ENCODE results near the gene SENP2.
"Not testable (repeated sequence)": the region's sequence is repeated elsewhere in the genome, so short reads cannot be mapped to it uniquely, and the experiment has no call there.

The SENP2 gene

GRCh38 chr3:185594073-185594472 lies 8.0 kb downstream of the SENP2 start:
- DNase-seq = no peak

GRCh38 chr3:185595526-185595925 lies 9.4 kb downstream of the SENP2 start:
- no peak for DNase-seq

DNA sequence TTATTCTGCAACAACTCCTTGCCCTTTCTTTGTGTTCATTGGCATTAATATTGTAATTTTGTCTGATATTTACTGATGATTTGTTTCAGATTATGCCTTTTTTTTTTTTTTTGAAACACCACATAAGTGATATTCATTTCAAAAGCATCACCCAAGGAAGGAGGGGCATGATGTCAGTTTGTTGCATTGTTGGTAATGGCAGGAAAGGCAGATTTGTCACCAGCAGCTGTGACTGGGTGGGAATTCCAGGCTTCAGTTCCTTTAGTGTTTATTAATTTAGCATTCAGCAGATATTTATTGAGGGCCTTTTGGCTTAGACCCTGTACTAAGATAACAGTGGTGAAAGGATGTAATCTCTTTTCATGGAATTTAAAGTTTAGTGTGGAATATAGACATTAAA lies 19.5 kb downstream of the SENP2 start:
- no peak for DNase-seq

DNA sequence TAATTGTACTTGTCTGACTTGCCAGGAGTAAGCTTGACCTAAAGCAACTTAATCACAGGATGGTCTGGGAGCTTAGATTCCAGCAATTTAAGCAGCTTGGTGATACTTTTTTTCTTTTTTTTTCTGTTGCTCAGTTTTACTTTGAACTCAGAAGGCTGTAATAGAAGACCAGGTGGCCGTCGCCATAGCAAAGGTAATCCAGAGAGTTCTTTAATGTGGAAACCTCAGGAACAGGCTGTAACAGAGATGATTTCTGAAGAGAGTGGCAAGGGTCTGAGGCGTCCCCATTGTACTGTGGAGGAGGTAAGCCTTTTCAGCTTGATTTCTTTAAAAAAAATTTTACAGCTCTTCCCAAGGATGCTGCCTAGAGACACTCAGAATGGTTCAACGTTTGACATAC lies 20.1 kb downstream of the SENP2 start:
- DNase-seq = no peak

GRCh38 chr3:185613016-185613415 lies 26.9 kb downstream of the SENP2 start:
- DNase-seq = no peak

DNA sequence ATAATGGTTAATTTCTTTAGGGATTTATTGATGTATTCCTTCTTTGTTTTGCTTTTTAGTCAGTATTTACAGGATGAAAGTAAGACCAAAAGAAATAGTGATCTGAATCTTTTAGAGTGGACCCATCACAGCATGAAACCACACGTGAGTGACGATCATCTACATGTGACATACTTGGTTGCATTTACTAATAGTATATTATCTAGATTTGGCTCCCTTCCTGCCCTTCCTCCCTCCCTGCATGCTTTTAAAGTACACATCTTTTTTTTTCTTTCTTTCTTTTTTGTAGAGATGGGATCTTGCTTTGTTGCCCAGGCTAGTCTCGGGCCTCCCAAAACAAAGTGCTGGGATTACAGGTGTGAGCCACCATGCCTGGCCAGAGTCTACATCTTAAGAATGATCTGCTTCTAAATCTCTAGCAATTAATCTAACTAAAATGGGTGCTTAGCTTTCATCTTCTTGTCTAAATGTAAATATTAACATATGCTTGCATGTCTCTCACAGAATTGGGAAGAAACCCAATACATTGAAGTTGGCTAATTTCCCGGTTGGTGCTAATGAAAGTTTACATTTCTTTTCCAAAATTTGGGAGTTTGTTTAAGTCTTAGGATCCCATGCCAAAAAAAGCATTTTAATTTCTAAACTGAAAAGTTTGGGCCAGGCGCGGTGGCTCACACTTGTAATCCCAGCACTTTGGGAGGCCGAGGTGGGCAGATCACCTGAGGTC lies 38.0 kb downstream of the SENP2 start:
- no peak for DNase-seq

- no peak for DNase-seq
Measured at GRCh38 chr3:185625784-185626183, 39.7 kb downstream of the SENP2 start.

DNA sequence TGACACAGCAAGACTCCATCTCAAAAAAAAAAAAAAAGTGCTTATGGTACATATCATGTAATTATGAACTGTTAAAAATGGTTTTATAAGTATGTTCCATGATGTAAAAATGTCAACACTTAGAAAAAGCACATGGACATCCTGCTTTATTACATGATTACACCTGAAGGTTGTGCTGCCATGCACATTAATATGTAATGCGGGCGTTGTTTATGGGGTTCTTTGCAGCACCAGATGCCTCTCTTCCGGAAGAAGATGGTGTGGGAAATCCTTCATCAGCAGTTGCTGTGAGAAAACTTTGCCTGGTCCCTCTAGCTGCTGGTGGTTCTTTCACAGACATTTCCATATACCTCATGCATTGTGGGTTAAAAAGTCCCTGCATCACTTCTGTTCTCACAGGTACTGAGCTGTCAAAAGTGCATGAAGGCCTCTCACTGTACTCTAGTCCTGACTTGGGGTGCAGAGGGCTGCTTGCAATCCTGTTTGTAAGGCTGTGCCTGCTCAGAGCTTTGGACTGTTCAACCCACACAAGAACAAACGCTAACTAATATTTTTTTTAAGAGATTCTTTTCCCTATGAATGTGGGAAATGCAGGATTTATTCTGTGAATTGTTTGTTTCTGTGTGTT lies 43.6 kb downstream of the SENP2 start:
- DNase-seq = no peak

DNA sequence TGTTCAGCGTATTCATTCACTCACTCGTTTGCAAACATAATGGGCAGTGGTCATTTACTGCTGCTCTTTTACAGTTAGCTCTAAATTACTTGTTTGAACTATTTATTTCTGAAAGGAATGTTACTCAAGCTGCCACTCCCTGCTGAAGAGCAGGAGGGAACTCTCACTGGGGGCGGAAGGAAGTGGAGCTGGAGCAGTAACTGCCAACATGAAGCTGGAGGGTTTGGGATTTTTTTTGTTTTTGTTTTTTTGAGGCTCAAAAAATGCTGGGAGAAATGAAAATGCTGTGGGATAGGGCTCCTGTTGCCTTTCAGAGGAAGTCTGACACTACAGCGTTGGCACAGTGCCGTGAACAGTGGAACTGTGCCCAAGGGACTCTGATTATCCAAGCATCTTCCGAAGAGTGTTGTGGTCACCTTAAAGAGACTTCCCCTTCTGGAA lies 44.1 kb downstream of the SENP2 start:
- DNase-seq = no peak

- DNase-seq = no peak
Measured at GRCh38 chr3:185631108-185631507, 45.0 kb downstream of the SENP2 start.

DNA sequence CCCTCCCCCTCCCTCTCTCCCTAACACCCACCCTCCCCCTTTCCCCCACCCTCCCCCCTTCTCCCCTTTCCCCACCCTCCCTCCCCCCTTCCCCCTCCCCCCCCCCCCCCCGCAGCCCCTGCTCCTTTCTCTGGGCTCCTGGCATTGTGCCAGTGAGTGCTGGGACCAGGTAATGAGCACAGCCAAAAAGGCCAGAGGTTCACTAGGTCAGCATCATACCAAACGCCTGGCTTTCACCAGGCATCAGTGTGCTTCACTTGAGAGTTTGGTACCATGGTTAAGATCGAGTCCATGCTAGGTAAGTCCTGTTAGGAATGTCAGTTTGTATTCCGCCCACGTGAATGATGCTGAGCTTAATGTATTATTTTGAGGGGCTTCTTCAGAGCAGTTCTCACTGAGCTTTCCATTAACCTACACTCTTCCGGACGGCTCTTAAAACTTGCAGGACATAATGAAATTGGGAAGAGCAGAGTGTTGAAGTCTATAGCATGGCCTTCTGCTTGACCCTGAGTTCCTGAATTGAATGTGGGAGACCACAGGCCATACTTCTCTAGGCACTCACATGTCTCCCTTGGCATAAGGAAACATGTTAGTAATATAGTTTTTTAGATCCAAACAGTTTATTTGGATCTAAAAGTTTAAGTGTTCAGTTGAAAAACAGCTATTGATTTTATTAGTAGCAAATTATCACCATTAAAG lies 45.6 kb downstream of the SENP2 start:
- DNase-seq = no peak

DNA sequence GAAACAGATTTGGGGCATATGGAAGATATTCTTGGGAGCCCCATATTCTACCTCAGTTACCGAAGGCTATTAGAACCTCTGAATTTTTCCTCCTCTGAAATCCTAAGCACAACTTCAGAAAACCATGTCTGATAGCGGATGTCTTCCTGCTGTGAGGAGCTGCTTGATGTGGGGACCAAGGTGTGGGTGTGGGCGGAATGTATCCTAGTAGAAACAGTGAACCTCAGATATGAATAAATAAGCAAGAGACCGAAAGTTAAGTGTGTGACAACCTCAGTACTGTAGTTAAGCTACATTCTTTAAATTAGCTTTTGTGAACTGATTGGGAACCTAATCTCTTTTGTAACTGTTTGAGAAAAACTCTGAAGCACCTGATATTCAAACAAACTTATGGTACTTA lies 46.9 kb downstream of the SENP2 start:
- DNase-seq = no peak

- no peak for DNase-seq
Measured at GRCh38 chr3:185637388-185637787, 51.3 kb downstream of the SENP2 start.

- DNase-seq = not testable (repeated sequence)
Measured at GRCh38 chr3:185638651-185639050, 52.6 kb downstream of the SENP2 start.

DNA sequence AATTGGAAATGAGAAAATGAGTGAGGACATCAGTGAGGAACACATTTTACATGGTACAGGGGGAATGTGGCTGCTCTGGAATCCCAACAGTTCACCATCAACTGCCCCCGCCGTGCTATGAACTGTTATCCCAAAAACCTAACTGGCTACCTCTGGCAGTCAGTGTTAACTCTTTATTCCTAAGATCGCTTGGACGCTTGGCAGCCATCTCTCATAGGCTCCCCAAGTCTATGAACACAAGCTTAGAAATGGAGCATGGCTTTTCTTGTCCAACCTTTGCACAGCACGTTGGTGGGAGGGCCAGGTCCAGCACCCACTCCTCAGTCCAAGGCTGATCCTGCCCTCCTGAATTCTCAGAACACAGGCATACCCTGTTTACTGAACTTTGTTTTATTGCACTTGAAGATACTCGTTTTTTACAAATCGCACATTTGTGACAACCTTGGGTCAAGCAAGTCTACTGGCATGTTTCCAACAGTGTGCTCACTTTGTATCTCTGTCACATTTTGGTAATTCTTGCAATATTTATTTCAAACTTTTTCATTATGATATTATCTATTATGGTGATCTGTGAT lies 53.6 kb downstream of the SENP2 start:
- no peak for DNase-seq

GRCh38 chr3:185640308-185640707 lies 54.2 kb downstream of the SENP2 start:
- DNase-seq = no peak

- DNase-seq = not testable (repeated sequence)
Measured at GRCh38 chr3:185645191-185645590, 59.1 kb downstream of the SENP2 start.

GRCh38 chr3:185645596-185646381 lies 59.7 kb downstream of the SENP2 start:
- DNase-seq = no peak

GRCh38 chr3:185646382-185647133 lies 60.5 kb downstream of the SENP2 start:
- DNase-seq = no peak

DNA sequence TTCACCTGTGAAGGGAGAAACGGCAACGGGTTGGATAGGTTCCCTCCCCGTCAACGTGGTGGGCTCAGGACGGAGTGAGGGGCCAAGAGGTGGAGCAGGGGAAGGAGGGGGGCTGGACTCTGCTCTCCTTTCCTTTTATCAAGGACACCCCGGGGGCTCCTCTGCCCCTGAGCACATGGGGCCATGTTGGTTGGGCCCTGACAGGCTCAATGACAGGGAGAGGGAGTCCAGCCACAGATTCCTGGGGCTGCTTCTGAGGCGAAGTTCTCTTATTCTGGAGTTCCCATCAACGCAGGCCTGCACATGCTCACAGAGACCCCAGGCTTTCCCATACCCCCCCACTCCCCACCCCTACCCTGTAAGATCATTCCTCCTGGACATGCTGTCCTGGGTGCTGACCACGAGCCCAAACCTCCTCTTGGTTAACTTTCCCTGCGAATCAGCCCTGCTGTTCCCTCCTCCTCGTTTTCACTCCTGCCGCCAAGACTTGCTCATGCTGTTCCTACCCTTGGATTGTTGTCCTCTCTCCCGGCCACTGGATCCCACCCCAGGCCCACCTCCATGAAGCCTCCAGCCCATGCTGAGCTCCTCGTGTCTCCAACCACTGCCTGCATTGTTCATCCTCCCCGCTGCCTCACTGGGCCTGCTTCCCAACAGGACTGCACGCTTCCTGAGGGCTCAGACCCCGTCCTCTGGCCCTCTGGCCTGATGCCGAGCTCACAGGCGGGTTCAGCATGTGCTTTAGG lies 61.2 kb downstream of the SENP2 start:
- no peak for DNase-seq

DNA sequence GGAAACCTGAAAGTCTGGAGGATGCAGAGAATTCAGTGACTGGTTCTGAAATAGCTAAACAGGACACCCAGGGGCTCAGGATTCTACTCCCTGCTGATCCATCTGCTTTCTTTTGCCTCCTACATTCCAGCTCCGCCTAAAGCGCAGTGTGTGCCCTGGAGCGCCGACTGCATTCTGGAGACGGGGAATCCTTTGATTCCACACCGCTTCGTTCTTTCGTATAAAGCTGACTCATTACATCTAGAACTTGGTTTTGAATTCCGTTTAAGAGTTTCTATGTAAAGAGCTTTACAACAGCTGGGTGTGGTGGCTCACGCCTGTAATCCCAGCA lies 61.8 kb downstream of the SENP2 start:
- DNase-seq = no peak

DNA sequence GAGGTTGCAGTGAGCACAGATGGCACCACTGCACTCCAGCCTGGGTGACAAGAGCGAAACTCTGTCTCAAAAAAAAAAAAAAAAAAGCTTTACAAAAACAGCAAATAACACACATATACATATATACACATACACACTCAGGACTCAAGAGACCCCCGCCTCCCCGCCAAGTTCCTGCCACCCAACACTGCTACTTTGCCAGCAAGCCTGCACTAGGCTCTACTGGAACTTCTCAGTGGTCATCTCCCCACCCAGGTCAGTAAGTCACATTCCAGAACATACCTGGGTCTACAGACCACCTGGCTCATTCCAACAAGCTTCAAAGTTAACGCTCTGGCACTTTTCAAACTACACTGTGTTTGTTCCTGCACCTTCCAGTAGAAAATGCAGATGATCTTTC lies 62.3 kb downstream of the SENP2 start:
- no peak for DNase-seq

Measured in activated CD8-positive, alpha-beta memory T cell treated with anti-CD3 and anti-CD28 coated beads, Interleukin-2, amount 50 U/mL, for 4 hours (primary cell).